GM21619 (cell line): Measurements from ENCODE around the gene SLC6A12.

Experiments used
- ATAC-seq: cut with Tn5 transposase; IDR thresholded peaks from one replicate; pipeline ENCODE4 v1.9.1; 2021; ENCODE audit not compliant: unreplicated experiment

SLC6A12 gene

DNA sequence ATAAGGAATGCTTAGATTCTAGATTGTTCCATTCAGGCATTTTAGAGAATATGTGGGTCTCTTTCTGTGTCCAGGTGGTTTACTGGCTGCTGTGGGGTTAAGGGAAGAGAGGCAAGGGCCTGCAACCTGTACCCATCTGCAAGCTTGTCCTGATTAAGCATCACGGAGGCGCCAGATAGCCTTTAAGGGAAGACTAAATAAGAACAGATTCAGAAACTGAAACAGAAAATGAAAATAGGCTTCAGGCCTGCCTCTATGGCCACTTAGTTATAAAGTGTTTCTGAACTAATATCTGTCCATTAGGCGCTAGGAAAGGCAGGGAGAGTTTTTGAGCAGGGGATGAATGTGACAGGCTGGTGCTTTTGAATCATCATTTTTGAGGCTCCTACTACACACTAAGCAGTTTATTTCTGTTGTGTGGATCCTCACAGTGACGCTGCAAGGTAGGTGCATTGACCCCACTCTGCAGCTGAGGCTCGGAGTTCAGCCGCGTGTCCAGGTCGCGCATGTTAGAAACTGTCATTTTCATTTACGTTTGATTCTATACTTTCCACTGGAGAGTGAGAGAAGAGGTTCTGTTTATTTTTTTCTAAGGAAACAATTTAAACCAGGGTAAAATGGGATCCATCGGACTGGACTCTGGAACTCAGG lies 47.4 kb downstream of the SLC6A12 start:
- no peak for ATAC-seq

GRCh38 chr12:165862-166368 lies 48.0 kb downstream of the SLC6A12 start:
- ATAC-seq: no peak

DNA sequence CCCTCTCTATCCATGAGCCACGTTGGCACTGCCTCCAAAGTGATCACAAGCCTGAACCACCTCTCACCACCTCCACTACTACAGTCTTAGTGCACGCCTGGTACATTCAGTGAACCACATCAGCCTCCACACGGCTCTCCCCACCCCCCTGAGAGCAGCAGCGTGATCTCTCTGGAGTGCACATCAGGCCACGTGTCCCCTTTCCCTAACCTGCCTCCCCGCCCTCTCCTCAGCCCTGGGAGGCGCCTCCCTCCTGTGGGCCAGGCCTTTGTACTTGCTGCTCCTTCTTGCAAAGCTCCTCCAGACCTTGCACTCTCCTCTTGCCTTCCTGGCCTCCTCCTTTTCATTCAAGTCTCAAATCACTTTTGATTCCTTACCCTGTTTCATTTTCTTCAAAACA lies 49.8 kb downstream of the SLC6A12 start:
- ATAC-seq: no peak

GRCh38 chr12:163406-163986 lies 50.5 kb downstream of the SLC6A12 start:
- no peak for ATAC-seq

DNA sequence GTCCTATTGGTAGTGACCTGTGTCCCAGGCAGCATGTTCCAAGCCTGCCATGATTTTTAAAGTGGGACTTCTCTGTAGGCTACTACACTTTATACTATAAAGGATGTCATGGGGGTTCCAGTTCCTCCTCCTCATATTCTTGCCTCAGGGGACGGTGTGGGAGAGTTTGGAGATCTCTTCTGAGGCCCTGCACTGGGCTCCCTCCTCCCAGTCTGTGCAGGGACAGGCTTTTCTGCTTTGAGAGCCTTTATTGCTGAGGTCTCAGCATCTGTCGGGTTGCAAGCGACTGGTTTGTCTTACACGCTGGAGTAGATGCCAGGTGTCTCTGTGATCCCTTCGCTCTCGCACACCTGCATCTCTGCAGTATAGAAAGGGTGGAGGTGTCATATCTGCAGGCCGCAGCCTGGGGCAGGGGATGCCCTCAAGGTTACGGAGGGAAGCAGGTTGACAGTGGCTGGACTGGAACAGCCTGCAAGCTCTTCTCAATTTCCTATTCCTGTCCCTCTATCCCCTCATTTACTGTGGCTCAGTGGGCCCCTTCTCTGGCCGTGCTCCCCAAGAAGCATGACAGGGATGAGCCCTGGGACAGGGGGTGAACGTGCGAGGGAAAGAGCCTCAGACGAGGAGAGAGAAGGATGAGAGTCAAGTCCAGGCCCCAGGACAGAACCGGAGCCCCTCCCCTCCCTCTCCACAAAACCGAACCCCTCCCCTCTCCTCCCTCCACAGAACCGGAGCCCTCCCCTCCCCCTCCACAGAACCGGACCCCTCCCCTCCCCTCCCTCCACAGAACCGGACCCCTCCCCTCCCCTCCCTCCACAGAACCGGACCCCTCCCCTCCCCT lies 51.3 kb downstream of the SLC6A12 start:
- no peak for ATAC-seq

DNA sequence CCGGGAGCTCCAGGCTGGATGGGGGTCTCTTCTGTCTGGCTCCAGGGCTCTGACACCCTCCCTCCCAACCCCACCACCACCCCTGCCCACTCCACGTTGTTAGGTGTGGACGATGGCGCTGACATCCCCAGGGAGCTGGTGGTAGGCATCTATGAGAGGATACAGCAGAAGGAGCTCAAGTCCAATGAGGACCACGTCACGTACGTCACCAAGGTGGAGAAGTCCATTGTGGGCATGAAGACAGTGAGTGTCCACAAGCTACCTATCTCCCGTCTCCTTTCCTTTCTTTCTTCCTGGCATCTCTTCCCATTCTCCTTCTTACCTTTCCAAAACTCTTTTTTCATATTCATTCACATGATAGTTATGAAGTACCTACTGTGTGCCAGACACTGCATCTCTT lies 52.1 kb downstream of the SLC6A12 start:
- ATAC-seq: no peak

DNA sequence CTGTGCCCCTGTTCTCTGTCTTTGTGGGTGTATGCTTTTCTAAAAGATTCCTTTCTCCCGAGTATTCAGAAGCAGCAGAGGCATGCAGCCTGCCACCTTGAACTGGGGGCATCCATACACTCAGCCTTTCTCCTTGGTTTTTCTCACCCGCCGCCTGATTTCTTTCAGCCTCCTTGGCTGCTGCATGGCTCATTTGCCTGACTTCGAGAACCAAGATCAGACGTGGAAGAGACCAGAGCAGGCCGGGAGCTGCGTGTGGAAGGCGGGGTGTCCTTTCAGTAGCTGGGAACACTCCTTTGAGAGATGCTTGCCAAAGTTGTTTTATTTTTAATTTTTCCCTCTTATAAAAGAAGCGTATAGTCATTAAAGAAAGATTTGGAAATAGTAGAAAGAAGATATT lies 53.1 kb downstream of the SLC6A12 start:
- ATAC-seq: no peak

DNA sequence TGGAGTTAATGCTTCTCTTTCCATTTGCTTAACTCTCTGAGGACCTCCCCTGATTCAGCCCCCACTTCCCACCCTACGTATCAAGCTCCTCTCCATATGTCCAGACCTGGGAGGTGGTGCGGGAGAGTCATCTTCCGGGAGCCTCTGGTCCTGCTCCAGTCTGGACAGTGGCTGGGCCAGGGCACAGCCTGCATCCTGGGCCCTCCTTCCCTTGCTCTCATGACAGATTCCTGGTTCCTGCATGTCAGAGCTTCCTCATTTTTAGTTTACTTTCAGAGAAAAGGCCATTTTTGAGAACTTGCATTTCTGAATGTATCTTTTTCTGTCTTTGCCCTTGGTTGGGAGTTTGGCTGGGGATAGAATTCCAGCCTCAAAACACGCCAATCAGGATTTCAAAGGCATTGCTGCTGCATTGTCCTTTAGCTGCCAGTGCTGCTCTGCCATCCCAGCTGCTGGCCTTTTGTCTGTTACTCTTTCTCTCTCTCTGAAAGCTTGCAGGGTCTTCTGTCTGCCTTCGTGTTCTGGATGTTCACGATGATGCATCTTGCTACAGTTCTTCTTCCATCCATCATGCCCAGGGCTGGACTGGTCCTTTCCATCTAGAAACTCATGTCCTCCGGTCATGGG lies 54.7 kb downstream of the SLC6A12 start:
- no peak for ATAC-seq

GRCh38 chr12:157644-158043 lies 56.3 kb downstream of the SLC6A12 start:
- no peak for ATAC-seq

DNA sequence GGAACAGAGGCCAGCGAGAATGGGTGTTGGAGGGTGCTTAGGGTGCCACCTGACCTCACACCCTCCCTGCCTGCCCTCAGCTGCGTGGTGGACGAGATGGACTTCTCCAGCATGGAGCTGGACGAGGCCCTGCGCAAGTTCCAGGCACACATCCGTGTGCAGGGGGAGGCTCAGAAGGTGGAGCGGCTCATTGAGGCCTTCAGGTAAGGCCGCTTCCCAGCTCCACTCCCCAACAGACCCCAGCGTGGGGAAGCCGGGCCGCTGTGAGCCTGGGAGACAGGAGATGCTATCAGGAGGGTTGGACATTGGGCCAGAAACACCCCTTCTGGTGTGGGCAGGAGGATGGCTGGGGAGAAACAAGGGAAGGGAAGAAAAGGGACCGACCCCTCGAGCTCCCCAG lies 57.0 kb downstream of the SLC6A12 start:
- ATAC-seq: no peak

GRCh38 chr12:155646-156045 lies 58.3 kb downstream of the SLC6A12 start:
- no peak for ATAC-seq

DNA sequence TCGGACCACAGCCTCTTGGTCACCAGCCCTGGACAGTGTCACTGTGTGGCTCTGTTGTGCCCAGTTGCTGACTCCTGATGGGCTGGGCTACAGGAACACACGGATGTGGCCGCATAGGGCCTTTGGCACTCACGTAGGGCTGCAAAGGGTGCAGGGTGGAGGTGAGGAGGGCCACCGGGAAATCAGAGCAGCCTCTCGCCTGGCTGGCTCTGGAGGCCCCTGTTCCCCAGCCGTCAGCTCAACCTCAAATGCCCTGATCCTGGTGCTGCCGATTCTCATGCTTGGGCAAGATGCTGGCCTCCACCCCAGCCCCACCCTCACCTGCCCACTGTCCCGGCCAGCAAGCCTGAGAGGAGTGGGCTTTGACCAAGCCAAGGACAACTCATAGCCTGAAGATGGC lies 59.0 kb downstream of the SLC6A12 start:
- ATAC-seq: no peak

GRCh38 chr12:154058-154457 lies 59.9 kb downstream of the SLC6A12 start:
- no peak for ATAC-seq

DNA sequence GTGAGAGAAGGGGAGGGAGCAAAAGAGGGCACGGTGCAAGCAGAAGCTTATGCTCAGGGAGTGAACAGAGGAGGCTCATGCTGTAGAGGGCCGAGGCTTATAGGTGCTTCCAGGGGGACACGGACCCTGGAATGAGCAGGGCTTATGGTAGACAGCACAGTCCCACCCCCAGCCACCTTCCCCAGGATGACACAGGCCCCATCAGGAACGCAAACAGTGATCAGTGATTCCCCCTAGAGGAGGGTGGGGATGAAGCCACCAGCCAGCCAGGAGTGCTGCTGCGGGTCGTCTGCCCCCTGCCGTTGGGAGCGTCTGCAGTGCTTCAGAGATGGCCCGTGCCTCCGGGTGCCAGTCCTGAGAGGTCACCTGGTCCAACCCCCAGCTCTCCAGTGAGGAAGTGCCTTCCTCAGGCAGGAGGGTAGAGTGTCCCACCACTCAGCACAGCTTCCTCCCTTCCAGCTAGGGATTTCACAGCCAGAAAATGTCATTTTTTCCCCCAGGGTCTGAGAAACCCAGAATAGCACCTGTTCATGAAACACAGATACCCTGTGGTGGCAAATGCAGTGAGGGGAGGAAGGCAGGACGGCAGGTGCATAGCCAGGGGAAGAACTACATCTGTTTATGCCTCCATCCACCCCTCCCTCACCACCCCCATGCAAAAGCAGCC lies 60.7 kb downstream of the SLC6A12 start:
- no peak for ATAC-seq

DNA sequence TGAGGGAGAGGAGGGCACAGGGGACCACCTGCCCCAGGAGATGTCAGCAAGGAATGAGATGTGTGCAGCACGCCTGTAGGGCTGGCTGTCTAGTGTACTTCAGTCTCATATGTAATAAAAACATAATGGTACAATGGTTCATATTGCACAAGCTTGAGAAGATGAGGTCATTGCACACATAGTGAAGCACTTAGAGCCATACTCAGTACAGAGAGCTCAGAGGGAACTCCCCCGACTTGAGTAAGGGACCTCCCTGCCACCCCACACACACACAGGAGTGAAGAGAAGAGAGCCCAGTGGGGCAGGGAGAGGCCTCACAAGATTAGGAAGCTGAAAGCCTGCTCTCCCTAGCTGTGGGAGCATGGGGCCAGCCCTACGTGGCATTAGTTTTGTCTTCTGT lies 61.5 kb downstream of the SLC6A12 start:
- no peak for ATAC-seq

GRCh38 chr12:151579-151978 lies 62.4 kb downstream of the SLC6A12 start:
- no peak for ATAC-seq

GRCh38 chr12:148676-149416 lies 65.1 kb downstream of the SLC6A12 start:
- ATAC-seq: no peak

DNA sequence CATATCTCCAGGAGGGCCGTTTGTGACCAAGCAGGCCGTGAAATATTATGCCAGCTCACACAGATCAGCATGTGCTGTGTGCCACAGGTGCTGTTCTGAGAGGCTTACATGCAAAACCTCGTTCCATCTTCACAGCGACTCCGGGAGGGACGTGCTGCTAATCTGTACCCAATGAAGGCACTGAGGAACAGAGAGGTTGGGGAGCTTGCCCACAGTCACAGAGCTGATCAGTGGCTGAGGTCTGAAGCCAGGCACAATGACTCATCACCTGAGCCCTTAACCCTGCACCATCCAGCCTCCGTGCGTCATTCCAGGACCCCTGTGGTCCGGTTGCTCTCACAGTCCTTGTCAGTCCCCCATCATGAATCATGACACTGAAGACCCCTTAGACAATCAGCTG lies 66.7 kb downstream of the SLC6A12 start:
- no peak for ATAC-seq

DNA sequence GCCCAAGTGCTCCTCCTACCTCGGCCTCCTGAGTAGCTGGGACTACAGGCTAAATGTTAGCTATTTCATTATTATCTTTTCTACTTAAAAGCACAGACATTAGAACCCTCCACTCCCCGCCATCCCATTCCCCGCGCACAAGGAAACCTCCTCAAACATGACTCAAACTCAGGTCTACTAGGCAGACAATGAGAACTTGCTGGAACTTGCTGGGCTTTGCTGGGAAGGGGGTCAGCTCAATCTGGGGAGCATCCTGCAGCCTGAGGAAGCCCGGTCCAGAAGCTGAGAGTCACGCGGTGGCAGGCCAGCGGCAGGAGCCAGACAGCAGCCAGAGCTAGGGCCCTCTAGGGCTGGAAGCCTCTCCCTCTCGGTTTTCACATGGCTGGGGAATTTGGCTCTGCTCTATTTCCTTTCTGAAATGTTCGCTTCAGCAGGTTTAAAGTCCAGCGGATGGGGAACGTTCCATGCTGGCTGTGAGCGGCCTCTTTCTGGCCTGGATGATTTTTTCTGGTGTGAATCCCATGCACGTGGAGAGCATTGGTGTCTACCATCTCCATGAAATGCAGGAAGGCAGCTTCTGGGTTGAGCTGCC lies 68.5 kb downstream of the SLC6A12 start:
- no peak for ATAC-seq
